Upper lobe of left lung (tissue), 4 donors: ENCODE data around the gene CXCL17.

Experiments used
- EP300 ChIP-seq, 4 donors: sonication (generic); formaldehyde crosslinking; IDR thresholded peaks; one replicate each; pipeline ENCODE4 v1.5.1; 2017; ENCODE audit warnings: antibody characterized with exemption in 4 of 4, control low read depth in 2 of 4
- POLR2A ChIP-seq, 4 donors: fragments of 450-650 bp; IDR thresholded peaks; one replicate each; pipeline ENCODE4 v1.5.1; 2016 to 2017; ENCODE audit warnings: antibody characterized with exemption in 4 of 4, mild to moderate bottlenecking in 2 of 4
- TF ChIP-seq, protein P1 (sequence below), 6 experiments: fragments of 450-650 bp in 4 of 6; fragments of 200-600 bp in 2 of 6; sonication (generic) in 2 of 6; IDR thresholded peaks; one replicate each; pipeline ENCODE4 v1.5.1; 2016 to 2019; ENCODE audit warnings: antibody characterized with exemption in 6 of 6

GRCh38 chr19:42423462-42424344 lies 19.0 kb downstream of the CXCL17 start:
- TF ChIP-seq, protein P1, sequence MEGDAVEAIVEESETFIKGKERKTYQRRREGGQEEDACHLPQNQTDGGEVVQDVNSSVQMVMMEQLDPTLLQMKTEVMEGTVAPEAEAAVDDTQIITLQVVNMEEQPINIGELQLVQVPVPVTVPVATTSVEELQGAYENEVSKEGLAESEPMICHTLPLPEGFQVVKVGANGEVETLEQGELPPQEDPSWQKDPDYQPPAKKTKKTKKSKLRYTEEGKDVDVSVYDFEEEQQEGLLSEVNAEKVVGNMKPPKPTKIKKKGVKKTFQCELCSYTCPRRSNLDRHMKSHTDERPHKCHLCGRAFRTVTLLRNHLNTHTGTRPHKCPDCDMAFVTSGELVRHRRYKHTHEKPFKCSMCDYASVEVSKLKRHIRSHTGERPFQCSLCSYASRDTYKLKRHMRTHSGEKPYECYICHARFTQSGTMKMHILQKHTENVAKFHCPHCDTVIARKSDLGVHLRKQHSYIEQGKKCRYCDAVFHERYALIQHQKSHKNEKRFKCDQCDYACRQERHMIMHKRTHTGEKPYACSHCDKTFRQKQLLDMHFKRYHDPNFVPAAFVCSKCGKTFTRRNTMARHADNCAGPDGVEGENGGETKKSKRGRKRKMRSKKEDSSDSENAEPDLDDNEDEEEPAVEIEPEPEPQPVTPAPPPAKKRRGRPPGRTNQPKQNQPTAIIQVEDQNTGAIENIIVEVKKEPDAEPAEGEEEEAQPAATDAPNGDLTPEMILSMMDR (IDR thresholded peaks at IDR 0.05) = no peak
- TF ChIP-seq POLR2A (IDR thresholded peaks at IDR 0.05) = peak in 2 of 4 donors; percentile 23 to 49
- TF ChIP-seq EP300 (IDR thresholded peaks at IDR 0.05) = no peak
